NCI-H2081 (cell line): ENCODE results near the gene MAGEA4.

ENCODE experiments used
- DNase-seq, 2 experiments: peaks; one replicate each; lab custom pipeline; 2025; lab: John Stamatoyannopoulos, UW

The MAGEA4 gene

GRCh38 chrX:151929126-151929525, 16.4 kb downstream of the MAGEA4 start:
- no peak for DNase-seq

- no peak for DNase-seq
Measured at GRCh38 chrX:151935358-151935757, 22.7 kb downstream of the MAGEA4 start.

- DNase-seq, result no peak
Measured at GRCh38 chrX:151938172-151938571, 25.5 kb downstream of the MAGEA4 start.

GRCh38 chrX:151954730-151955129, 42.0 kb downstream of the MAGEA4 start:
- DNase-seq, result no peak

- no peak for DNase-seq
Measured at GRCh38 chrX:151958101-151958500, 45.4 kb downstream of the MAGEA4 start.

GRCh38 chrX:151962034-151962433, 49.3 kb downstream of the MAGEA4 start:
- no peak for DNase-seq

GRCh38 chrX:151966236-151966635, 53.5 kb downstream of the MAGEA4 start:
- no peak for DNase-seq

GRCh38 chrX:151970027-151970426, 57.3 kb downstream of the MAGEA4 start:
- DNase-seq, result no peak

- no peak for DNase-seq
Measured at GRCh38 chrX:151970661-151971060, 58.0 kb downstream of the MAGEA4 start.

GRCh38 chrX:151973060-151973661, 60.5 kb downstream of the MAGEA4 start:
- no peak for DNase-seq

GRCh38 chrX:151973851-151974335, 61.2 kb downstream of the MAGEA4 start:
- no peak for DNase-seq
